GM12891 (cell line): ENCODE results near the gene VPS37C.

ENCODE experiments used
- POLR2A ChIP-seq: IDR thresholded peaks from 2 replicates; pipeline ENCODE4 v1.6.1; 2011; ENCODE audit warnings: low read depth, low read length, control low read depth
- POLR2AphosphoS5 ChIP-seq: IDR thresholded peaks from 2 replicates; pipeline ENCODE4 v1.6.1; 2011; ENCODE audit warnings: low read depth, low read length, control low read depth
- POU2F2 ChIP-seq: IDR thresholded peaks from 2 replicates; pipeline ENCODE4 v1.6.1; 2011; ENCODE audit warnings: low read depth, mild to moderate bottlenecking, control low read depth, low read length, moderate library complexity
- SPI1 ChIP-seq: IDR thresholded peaks from 2 replicates; pipeline ENCODE4 v1.6.1; 2011; ENCODE audit warnings: low read depth, low read length, control low read depth
- TAF1 ChIP-seq: IDR thresholded peaks from 2 replicates; pipeline ENCODE4 v1.6.1; 2011; ENCODE audit warnings: low read depth, low read length, control low read depth

- no peak for TF ChIP-seq TAF1
- no peak for TF ChIP-seq POLR2AphosphoS5
- no peak for TF ChIP-seq POLR2A
- TF ChIP-seq POU2F2, result no peak
- TF ChIP-seq SPI1, result no peak
Measured at GRCh38 chr11:61123775-61124571, 37.3 kb downstream of the VPS37C start.
